PC-9 (cell line): Measurements from ENCODE around the gene UTY. TPM values are rescaled to one million over a fixed set of nuclear protein-coding genes. Genes with fewer than 3 reads are reported as not detected.
A peak's percentile ranks its signal among the peaks of the same experiment; 100 is the strongest.

Experiments used
- Bru-seq: library from RNA; stranded (reverse); fragments of 400-500 nt; gene quantifications from one replicate; lab custom pipeline; 2021; lab: Mats Ljungman, UMichigan
- BruChase-seq, 2 experiments: library from RNA; stranded (reverse); fragments of 400-500 nt; gene quantifications; one replicate each; lab custom pipeline; 2021; lab: Mats Ljungman, UMichigan
- BruUV-seq: library from RNA; stranded (reverse); fragments of 400-500 nt; replicated peaks from 2 replicates; lab custom pipeline; 2021; lab: Mats Ljungman, UMichigan
- CTCF ChIA-PET: fragments of 300-600 bp; sonication (Branson Sonifier 250); formaldehyde crosslinking; loops from one replicate; lab custom pipeline; 2022; ENCODE audit warnings: antibody characterized with exemption; lab: Charles Lee
- POLR2A ChIA-PET: fragments of 300-600 bp; sonication (Branson Sonifier 250); formaldehyde crosslinking; loops from one replicate; lab custom pipeline; 2022; ENCODE audit warnings: antibody characterized with exemption; ENCODE audit not compliant: unreplicated experiment; lab: Charles Lee
- DNase-seq, 2 experiments: peaks; one replicate each; pipeline versions ENCODE4 v3.0.0 to v3.0.0-alpha.2; 2015 to 2022; ENCODE audit warnings: mixed read lengths in 1 of 2
- H2AFZ ChIP-seq: fragments of 200-600 bp; sonication (generic); 2 replicates; pipeline ENCODE4 v1.8.1; 2017; ENCODE audit warnings: antibody characterized with exemption
- H3F3A ChIP-seq: fragments of 200-600 bp; sonication (generic); 2 replicates; pipeline ENCODE4 v1.8.1; 2017; ENCODE audit warnings: antibody characterized with exemption, mild to moderate bottlenecking, low read depth; ENCODE audit not compliant: insufficient read depth
- H3K27ac ChIP-seq: fragments of 200-600 bp; sonication (generic); 2 replicates; pipeline ENCODE4 v1.6.1; 2016; ENCODE audit warnings: mixed run types
- H3K27me3 ChIP-seq: fragments of 200-600 bp; sonication (generic); 2 replicates; pipeline ENCODE4 v1.6.1; 2016; ENCODE audit warnings: low read depth, mixed run types; ENCODE audit not compliant: insufficient read depth
- H3K36me3 ChIP-seq: fragments of 200-600 bp; sonication (generic); 2 replicates; pipeline ENCODE4 v1.6.1; 2016; ENCODE audit warnings: low read depth, mixed run types
- H3K4me1 ChIP-seq: fragments of 200-600 bp; sonication (generic); replicated peaks from 2 replicates; pipeline ENCODE4 v1.6.1; 2016; ENCODE audit warnings: mixed run types; ENCODE audit not compliant: insufficient read depth
- H3K4me2 ChIP-seq: fragments of 200-600 bp; sonication (generic); 2 replicates; pipeline ENCODE4 v1.6.1; 2017; ENCODE audit warnings: mixed run types
- H3K4me3 ChIP-seq: fragments of 200-600 bp; sonication (generic); 2 replicates; pipeline ENCODE4 v1.6.1; 2016; ENCODE audit warnings: mixed run types
- H3K79me2 ChIP-seq: fragments of 200-600 bp; sonication (generic); 2 replicates; pipeline ENCODE4 v1.6.1; 2017; ENCODE audit warnings: low read depth, mixed run types
- H3K9me2 ChIP-seq: fragments of 200-600 bp; sonication (generic); 2 replicates; pipeline ENCODE4 v1.8.1; 2017; ENCODE audit warnings: mild to moderate bottlenecking; ENCODE audit not compliant: insufficient read depth
- H3K9me3 ChIP-seq: fragments of 200-600 bp; sonication (generic); 2 replicates; pipeline ENCODE4 v1.8.1; 2016; ENCODE audit warnings: low read depth; ENCODE audit not compliant: insufficient read depth
- H4K20me1 ChIP-seq: fragments of 200-600 bp; sonication (generic); 2 replicates; pipeline ENCODE4 v1.8.1; 2017; ENCODE audit not compliant: insufficient read depth
- EZH2 ChIP-seq: fragments of 200-600 bp; sonication (generic); IDR thresholded peaks from 2 replicates; pipeline ENCODE4 v1.8.0; 2017; ENCODE audit warnings: antibody characterized with exemption, low read depth
- intact Hi-C: fragments of 100-400 bp; cut with micrococcal nuclease; formaldehyde crosslinking; loops from one replicate; pipeline ENCODE4 v1.10.0; 2022; ENCODE audit not compliant: unreplicated experiment
- long read RNA-seq: library from polyadenylated mRNA; stranded (forward); transcript quantifications from one replicate; pipeline ENCODE4 v2.0.0, GENCODE V29; 2022
- total RNA-seq: library from RNA; stranded (reverse); gene quantifications from 2 replicates; pipeline ENCODE4 v1.2.3, GENCODE V29; 2021
- TF ChIP-seq, protein P1 (sequence below): fragments of 200-600 bp; sonication (generic); conservative IDR thresholded peaks from 2 replicates; pipeline ENCODE4 v1.6.1; 2017; ENCODE audit warnings: mixed run types, antibody characterized with exemption, mild to moderate bottlenecking, moderate library complexity

Gene UTY
- total RNA-seq (not detected in 2 replicates), Bru-seq, nascent RNA (percentile 6 among the genes with signal in this experiment), BruChase-seq, experiment 1, labeled RNA remaining after a 2-hour chase (percentile 4 among the genes with signal in this experiment), BruChase-seq, experiment 2, labeled RNA remaining after a 6-hour chase (percentile 4 among the genes with signal in this experiment)
- long read RNA-seq: 0 reads

DNA sequence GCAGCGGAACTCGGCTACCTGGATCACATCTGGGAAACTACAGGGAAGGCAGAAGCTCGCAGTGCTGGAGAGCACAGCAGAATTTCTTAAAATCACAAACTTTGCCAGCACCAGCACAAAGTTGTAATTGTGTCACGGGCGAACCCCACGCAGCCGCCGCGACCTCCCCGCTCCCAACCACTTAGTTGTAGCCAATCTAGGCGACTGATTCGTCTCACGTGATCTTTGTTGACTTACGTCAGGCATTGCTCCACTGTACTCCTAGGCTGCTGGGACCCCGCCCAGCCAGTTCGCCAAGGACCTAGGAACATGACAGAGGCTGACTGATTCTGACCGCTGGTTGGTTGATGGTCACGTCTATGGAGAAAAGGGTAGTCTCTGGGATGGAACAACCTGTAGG is at the start of gene UTY:
Gene UTY, minus strand, starts transcription at position 206 of the 400 bp plus-strand sequence. CDS start 368 bp downstream, outside the sequence.
- H2AFZ ChIP-seq: no peak within 1 kb of the TSS
- no peaks in the 10 kb centered on the region for H3K79me2 ChIP-seq
- ChIA-PET POLR2A (no interaction called here), CTCF (no interaction called here)
- H3K27me3 ChIP-seq: no peaks in the 10 kb centered on the region
- H3K4me1 ChIP-seq: no peaks in the 10 kb centered on the region
- no peak within 1 kb of the TSS for H3K4me2 ChIP-seq
- H3K4me3 ChIP-seq: no peak within 1 kb of the TSS
- DNase-seq: no peak
- H3K27ac ChIP-seq: no peak within 1 kb of the TSS
- no peak for TF ChIP-seq EZH2
- TF ChIP-seq, protein P1, sequence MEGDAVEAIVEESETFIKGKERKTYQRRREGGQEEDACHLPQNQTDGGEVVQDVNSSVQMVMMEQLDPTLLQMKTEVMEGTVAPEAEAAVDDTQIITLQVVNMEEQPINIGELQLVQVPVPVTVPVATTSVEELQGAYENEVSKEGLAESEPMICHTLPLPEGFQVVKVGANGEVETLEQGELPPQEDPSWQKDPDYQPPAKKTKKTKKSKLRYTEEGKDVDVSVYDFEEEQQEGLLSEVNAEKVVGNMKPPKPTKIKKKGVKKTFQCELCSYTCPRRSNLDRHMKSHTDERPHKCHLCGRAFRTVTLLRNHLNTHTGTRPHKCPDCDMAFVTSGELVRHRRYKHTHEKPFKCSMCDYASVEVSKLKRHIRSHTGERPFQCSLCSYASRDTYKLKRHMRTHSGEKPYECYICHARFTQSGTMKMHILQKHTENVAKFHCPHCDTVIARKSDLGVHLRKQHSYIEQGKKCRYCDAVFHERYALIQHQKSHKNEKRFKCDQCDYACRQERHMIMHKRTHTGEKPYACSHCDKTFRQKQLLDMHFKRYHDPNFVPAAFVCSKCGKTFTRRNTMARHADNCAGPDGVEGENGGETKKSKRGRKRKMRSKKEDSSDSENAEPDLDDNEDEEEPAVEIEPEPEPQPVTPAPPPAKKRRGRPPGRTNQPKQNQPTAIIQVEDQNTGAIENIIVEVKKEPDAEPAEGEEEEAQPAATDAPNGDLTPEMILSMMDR: no peak
- no peaks in the 10 kb centered on the region for H3K36me3 ChIP-seq
- H3K9me3 ChIP-seq: no peaks in the 10 kb centered on the region
- no peaks in the 10 kb centered on the region for H4K20me1 ChIP-seq
- BruUV-seq: no TSS peak
- no peaks in the 10 kb centered on the region for H3K9me2 ChIP-seq
- no peaks in the 10 kb centered on the region for H3F3A ChIP-seq
- intact Hi-C loops: no loop called here

DNA sequence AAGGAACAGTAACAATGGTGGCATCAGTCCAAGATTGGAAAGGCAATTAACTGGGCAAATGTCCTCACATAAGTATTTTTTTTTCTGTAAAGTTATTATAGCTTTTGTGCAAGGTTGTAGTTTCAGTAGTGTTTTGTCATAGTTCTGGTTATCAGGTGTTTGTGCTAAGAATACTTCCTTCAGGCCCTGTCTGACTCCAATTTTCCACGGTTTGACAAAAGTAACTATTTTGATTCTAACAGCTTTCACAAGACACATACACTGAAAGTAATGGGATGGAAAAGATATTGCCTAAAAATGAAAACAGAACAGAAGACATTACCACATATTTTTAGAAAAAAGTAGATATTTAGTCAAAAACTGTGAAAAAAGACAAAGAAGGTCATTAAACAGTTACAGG is 40.6 kb upstream of the UTY start:
- BruUV-seq: no TSS peak
- H3K9me3 ChIP-seq: no peaks in the 10 kb centered on the region
- POLR2A ChIA-PET: no interaction called here

DNA sequence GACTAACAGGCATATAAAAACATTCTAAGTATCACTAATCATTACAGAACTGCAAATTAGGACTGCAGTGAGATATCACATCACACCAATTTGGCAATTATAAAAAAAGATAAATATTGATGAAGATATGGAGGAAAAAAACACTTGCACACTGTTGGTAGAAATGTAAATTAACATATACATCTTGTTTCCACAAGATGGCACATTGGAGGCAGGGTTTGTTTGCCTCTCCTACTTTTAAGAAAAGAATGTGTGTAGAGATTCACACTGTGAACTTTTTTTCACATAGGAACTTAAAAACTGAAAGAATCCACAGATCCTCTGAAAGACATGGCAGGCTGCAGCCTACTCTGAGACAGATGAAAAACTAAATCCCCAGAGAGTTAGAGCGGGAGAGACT is 21.4 kb upstream of the UTY start:
- no peak overlapping the region for H3K4me3 ChIP-seq
- no peak overlapping the region for H2AFZ ChIP-seq
- ChIA-PET POLR2A (no interaction called here), CTCF (no interaction called here)
- DNase-seq: no peak
- TF ChIP-seq, protein P1: no peak
- no peak for TF ChIP-seq EZH2
- no peak overlapping the region for H3K27ac ChIP-seq
- no peak overlapping the region for H3K4me2 ChIP-seq
- no peaks in the 10 kb centered on the region for H3K9me3 ChIP-seq
- H4K20me1 ChIP-seq: no peaks in the 10 kb centered on the region
- no TSS peak for BruUV-seq
- no peaks in the 10 kb centered on the region for H3K4me1 ChIP-seq
- intact Hi-C loops: no loop called here
- H3K36me3 ChIP-seq: no peaks in the 10 kb centered on the region
- H3K9me2 ChIP-seq: no peaks in the 10 kb centered on the region
- no peaks in the 10 kb centered on the region for H3K79me2 ChIP-seq
- H3K27me3 ChIP-seq: no peaks in the 10 kb centered on the region
- H3F3A ChIP-seq: no peaks in the 10 kb centered on the region

More for the DNA sequence above, 40.6 kb upstream of the UTY start:
- Histone ChIP-seq H3K9me2 (no peaks in the 10 kb centered on the region), H3K27me3 (no peaks in the 10 kb centered on the region), H3K27ac (no peak overlapping the region), H2AFZ (no peak overlapping the region), H3F3A (no peaks in the 10 kb centered on the region), H3K4me2 (no peak overlapping the region), H3K4me3 (no peak overlapping the region), H3K4me1 (no peaks in the 10 kb centered on the region), H3K36me3 (no peaks in the 10 kb centered on the region), H3K79me2 (no peaks in the 10 kb centered on the region), H4K20me1 (no peaks in the 10 kb centered on the region)
- TF ChIP-seq, protein P1: no peak
- no peak for TF ChIP-seq EZH2
- CTCF ChIA-PET: no interaction called here
- no peak for DNase-seq
- intact Hi-C loops: no loop called here
